Measurements from ENCODE around the gene FXYD1.

FXYD1 gene

GRCh38 chr19:35144600-35145436, 6.2 kb downstream of the FXYD1 start:
- peaks cover 9% of the 10 kb centered on the region for H3K4me1 ChIP-seq (ENCODE audit: insufficient read depth, low read length, poor library complexity, severe bottlenecking)
- H3K4me3 ChIP-seq (ENCODE audit: low read length, poor library complexity, severe bottlenecking), result no peak overlapping the region
- no peaks in the 10 kb centered on the region for H3K27me3 ChIP-seq (ENCODE audit: insufficient read depth, low read length, poor library complexity, severe bottlenecking)
- H3F3A ChIP-seq (ENCODE audit: low read depth), result no peaks in the 10 kb centered on the region
- H4K20me1 ChIP-seq (ENCODE audit: insufficient read depth, low read length, poor library complexity, severe bottlenecking), result no peaks in the 10 kb centered on the region
- H3K9me2 ChIP-seq (replicated peaks; ENCODE audit: low read depth, low read length), result no peaks in the 10 kb centered on the region
- no peak overlapping the region for H3K9ac ChIP-seq (ENCODE audit: low read depth, low read length, poor library complexity, severe bottlenecking)
- TF ChIP-seq, protein P1, sequence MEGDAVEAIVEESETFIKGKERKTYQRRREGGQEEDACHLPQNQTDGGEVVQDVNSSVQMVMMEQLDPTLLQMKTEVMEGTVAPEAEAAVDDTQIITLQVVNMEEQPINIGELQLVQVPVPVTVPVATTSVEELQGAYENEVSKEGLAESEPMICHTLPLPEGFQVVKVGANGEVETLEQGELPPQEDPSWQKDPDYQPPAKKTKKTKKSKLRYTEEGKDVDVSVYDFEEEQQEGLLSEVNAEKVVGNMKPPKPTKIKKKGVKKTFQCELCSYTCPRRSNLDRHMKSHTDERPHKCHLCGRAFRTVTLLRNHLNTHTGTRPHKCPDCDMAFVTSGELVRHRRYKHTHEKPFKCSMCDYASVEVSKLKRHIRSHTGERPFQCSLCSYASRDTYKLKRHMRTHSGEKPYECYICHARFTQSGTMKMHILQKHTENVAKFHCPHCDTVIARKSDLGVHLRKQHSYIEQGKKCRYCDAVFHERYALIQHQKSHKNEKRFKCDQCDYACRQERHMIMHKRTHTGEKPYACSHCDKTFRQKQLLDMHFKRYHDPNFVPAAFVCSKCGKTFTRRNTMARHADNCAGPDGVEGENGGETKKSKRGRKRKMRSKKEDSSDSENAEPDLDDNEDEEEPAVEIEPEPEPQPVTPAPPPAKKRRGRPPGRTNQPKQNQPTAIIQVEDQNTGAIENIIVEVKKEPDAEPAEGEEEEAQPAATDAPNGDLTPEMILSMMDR (conservative IDR thresholded peaks at IDR 0.05; ENCODE audit: low read length), result no peak
- TF ChIP-seq EZH2phosphoT487 (IDR thresholded peaks at IDR 0.05; ENCODE audit: borderline replicate concordance), result no peak
- no peaks in the 10 kb centered on the region for H3K9me3 ChIP-seq (ENCODE audit: insufficient read depth, low read depth, low read length)
- H3K36me3 ChIP-seq (ENCODE audit: insufficient read depth, low read length), result no peaks in the 10 kb centered on the region
- H2AFZ ChIP-seq (ENCODE audit: low read length), result no peak overlapping the region
- no peaks in the 10 kb centered on the region for H3K79me2 ChIP-seq (ENCODE audit: insufficient read depth, low read length)
- H3K4me2 ChIP-seq (ENCODE audit: low read depth, low read length, poor library complexity, severe bottlenecking), result no peak overlapping the region

- no peaks in the 10 kb centered on the region for H3K9me3 ChIP-seq (ENCODE audit: insufficient read depth, low read depth, low read length)
- TF ChIP-seq, protein P1 (conservative IDR thresholded peaks at IDR 0.05; ENCODE audit: low read length), result no peak
- no peak for TF ChIP-seq EZH2phosphoT487 (IDR thresholded peaks at IDR 0.05; ENCODE audit: borderline replicate concordance)
- no peaks in the 10 kb centered on the region for H3K36me3 ChIP-seq (ENCODE audit: insufficient read depth, low read length)
- H3K9me2 ChIP-seq (replicated peaks; ENCODE audit: low read depth, low read length), result no peaks in the 10 kb centered on the region
- no peak overlapping the region for H2AFZ ChIP-seq (ENCODE audit: low read length)
- peaks cover 4% of the 10 kb centered on the region for H3K4me1 ChIP-seq (ENCODE audit: insufficient read depth, low read length, poor library complexity, severe bottlenecking)
- no peak overlapping the region for H3K9ac ChIP-seq (ENCODE audit: low read depth, low read length, poor library complexity, severe bottlenecking)
- no peak overlapping the region for H3K4me2 ChIP-seq (ENCODE audit: low read depth, low read length, poor library complexity, severe bottlenecking)
- H3K79me2 ChIP-seq (ENCODE audit: insufficient read depth, low read length), result no peaks in the 10 kb centered on the region
- no peaks in the 10 kb centered on the region for H3F3A ChIP-seq (ENCODE audit: low read depth)
- no peaks in the 10 kb centered on the region for H3K27me3 ChIP-seq (ENCODE audit: insufficient read depth, low read length, poor library complexity, severe bottlenecking)
- no peak overlapping the region for H3K4me3 ChIP-seq (ENCODE audit: low read length, poor library complexity, severe bottlenecking)
- no peaks in the 10 kb centered on the region for H4K20me1 ChIP-seq (ENCODE audit: insufficient read depth, low read length, poor library complexity, severe bottlenecking)
These were observed 8.3 kb downstream of the FXYD1 start for GRCh38 chr19:35146746-35147459.

DNA sequence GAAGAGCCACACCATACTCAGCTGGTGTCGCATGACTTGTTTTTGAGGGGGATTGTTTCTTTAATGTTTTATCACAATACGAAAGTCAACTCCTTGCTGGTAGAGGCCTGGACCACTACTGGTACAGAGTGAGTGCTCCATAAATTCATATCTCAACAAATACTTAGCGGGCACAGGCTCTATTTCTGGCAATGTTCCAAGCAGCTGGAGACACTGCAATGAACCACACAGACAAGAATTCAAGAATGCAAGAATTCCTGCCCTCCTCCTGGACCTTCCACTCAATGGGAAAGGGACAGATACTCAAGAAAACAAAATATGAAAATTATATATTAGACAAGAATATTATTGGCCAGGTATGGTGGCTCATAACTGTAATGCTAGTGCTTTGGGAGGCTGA, 10.8 kb downstream of the FXYD1 start:
- Histone ChIP-seq H3K79me2 (ENCODE audit: insufficient read depth, low read length) (no peaks in the 10 kb centered on the region), H3K36me3 (ENCODE audit: insufficient read depth, low read length) (no peaks in the 10 kb centered on the region), H3K27me3 (ENCODE audit: insufficient read depth, low read length, poor library complexity, severe bottlenecking) (no peaks in the 10 kb centered on the region), H3K4me3 (ENCODE audit: low read length, poor library complexity, severe bottlenecking) (no peak overlapping the region), H3K9me2 (replicated peaks; ENCODE audit: low read depth, low read length) (no peaks in the 10 kb centered on the region), H3K4me2 (ENCODE audit: low read depth, low read length, poor library complexity, severe bottlenecking) (no peak overlapping the region), H3K9ac (ENCODE audit: low read depth, low read length, poor library complexity, severe bottlenecking) (no peak overlapping the region), H2AFZ (ENCODE audit: low read length) (no peak overlapping the region), H3K4me1 (ENCODE audit: insufficient read depth, low read length, poor library complexity, severe bottlenecking) (peaks cover 16% of the 10 kb centered on the region), H4K20me1 (ENCODE audit: insufficient read depth, low read length, poor library complexity, severe bottlenecking) (no peaks in the 10 kb centered on the region), H3F3A (ENCODE audit: low read depth) (no peaks in the 10 kb centered on the region), H3K9me3 (ENCODE audit: insufficient read depth, low read depth, low read length) (no peaks in the 10 kb centered on the region)
- no peak for TF ChIP-seq EZH2phosphoT487 (IDR thresholded peaks at IDR 0.05; ENCODE audit: borderline replicate concordance)
- TF ChIP-seq, protein P1 (conservative IDR thresholded peaks at IDR 0.05; ENCODE audit: low read length), result no peak
